Heart right ventricle (tissue), 16 donors: ENCODE measurements around the gene FAM25C. TPM values are rescaled to one million over a fixed set of nuclear protein-coding genes. Genes with fewer than 3 reads are reported as not detected.
"Not testable (repeated sequence)": the region's sequence is repeated elsewhere in the genome, so short reads cannot be mapped to it uniquely, and the experiment has no call there.

Source experiments
- ATAC-seq, 8 donors: fragments of 200-7000 bp; cut with Tn5 transposase; one replicate each; pipeline ENCODE4 v1.9.1; 2020; ENCODE audit warnings: mild to moderate bottlenecking in 8 of 8, moderate library complexity in 8 of 8, moderate number of reproducible peaks in 1 of 8
- DNase-seq, 2 donors: peaks; one replicate each; pipeline ENCODE4 v3.0.0-alpha.2; 2020
- H3K27ac ChIP-seq, 10 donors: fragments of 200-600 bp; sonication (generic) in 2 of 10; one replicate each; pipeline versions ENCODE4 v1.5.0 to v1.8.0; 2020 to 2022; ENCODE audit warnings: mild to moderate bottlenecking in 3 of 10
- H3K27me3 ChIP-seq, 7 donors: fragments of 200-600 bp; one replicate each; pipeline ENCODE4 v1.8.0; 2021 to 2022; ENCODE audit warnings: mild to moderate bottlenecking in 2 of 7
- H3K36me3 ChIP-seq, 9 donors: fragments of 200-600 bp; sonication (generic) in 1 of 9; one replicate each; pipeline versions ENCODE4 v1.5.0 to v1.8.0; 2020 to 2022; ENCODE audit warnings: mild to moderate bottlenecking in 2 of 9
- H3K4me1 ChIP-seq, 9 donors: fragments of 200-600 bp; sonication (generic) in 1 of 9; one replicate each; pipeline versions ENCODE4 v1.5.0 to v1.8.0; 2020 to 2022; ENCODE audit warnings: mild to moderate bottlenecking in 4 of 9
- H3K4me3 ChIP-seq, 10 donors: fragments of 200-600 bp; sonication (generic) in 2 of 10; one replicate each; pipeline versions ENCODE4 v1.5.0 to v1.8.0; 2020 to 2022; ENCODE audit warnings: mild to moderate bottlenecking in 7 of 10, moderate library complexity in 2 of 10
- H3K9me3 ChIP-seq, 11 donors: fragments of 200-600 bp in 10 of 11; sonication (generic) in 2 of 11; one replicate each; pipeline versions ENCODE4 v1.5.0 to v1.8.0; 2013 to 2022; ENCODE audit warnings: mild to moderate bottlenecking in 2 of 11, control low read depth in 1 of 11, moderate library complexity in 1 of 11
- WGBS, 2 donors: extraction: QIAGEN DNeasy Blood & Tissue Kit; methylation state at CpG; one replicate each; pipeline ENCODE4 v1.1.7; 2013; ENCODE audit warnings: inconsistent platforms in 1 of 2; 5-methylcytosine and 5-hydroxymethylcytosine counted together
- intact Hi-C, 10 donors: fragments of 100-400 bp; cut with DNase I; formaldehyde crosslinking; loops; one replicate each; pipeline versions ENCODE4 v1.11.1 to v1.14.2; 2022
- long read RNA-seq, 3 donors: library from polyadenylated mRNA; unstranded; transcript quantifications; one replicate each; pipeline ENCODE4 v2.0.0, GENCODE V29; 2020 to 2021
- polyA plus RNA-seq, 2 donors: library from polyadenylated mRNA; stranded (reverse); fragments of 200-250 nt; gene quantifications; one replicate each; pipeline ENCODE4 v1.2.3, GENCODE V29; 2013
- total RNA-seq, 10 donors: library from RNA; stranded (reverse); fragmentation: NEBNext Ultra II Directional in 3 of 10; extraction: Animal tissue kit (Norgen Biotek cat#: 25700) in 3 of 10; gene quantifications; one replicate each; pipeline versions ENCODE4 v1.2.1 to v1.2.4, GENCODE V29; 2021 to 2023
- donor health status: Arrhythmogenic right ventricular cardiomyopathy.
- donor health status: ischemic (EF 13 %, LVEDD 7.1; RV severe dilation, severe dysfunction).
- donor health status: healthy with polysubstance abuse.
- donor health status: DM: no; HTN: yes; CAD: no.
- donor health status: DM: no; HTN: no; CAD: no.
- donor health status: ischemic (EF 25% LVEDD 6.9; RV normal size, moderate dysfunction).
- donor health status: ischemic (EF 25% LVEDD 5.7; RV mildly dilated, moderate dysfunction).
- donor health status: healthy.
- donor health status: DM: yes; HTN: yes; CAD: no.
- donor health status: Ischemic cardiomyopathy.
- donor health status: ischemic (EF 35%, LVEDD 5.7; RV mildly dilated, moderate dysfunction).
- donor health status: nonischemic (EF 11% LVEDD 7.7; RV severe dilation, severe dysfunction).
- donor health status: DM: yes; HTN: yes; CAD: no.
- donor health status: PGD.
- donor health status: ischemic (EF 29% LVEDD 5.4; RV normal size, mild dysfunction).
- donor health status: nonischemic (EF 23%, LVEDD 6.1; RV moderate dilation, normal function).

Gene FAM25C
- total RNA-seq (not detected), polyA plus RNA-seq (not detected)
- long read RNA-seq, donor 1, result 0 reads
- long read RNA-seq, donor 2, result 0 reads
- long read RNA-seq, donor 3, result 0 reads

DNA sequence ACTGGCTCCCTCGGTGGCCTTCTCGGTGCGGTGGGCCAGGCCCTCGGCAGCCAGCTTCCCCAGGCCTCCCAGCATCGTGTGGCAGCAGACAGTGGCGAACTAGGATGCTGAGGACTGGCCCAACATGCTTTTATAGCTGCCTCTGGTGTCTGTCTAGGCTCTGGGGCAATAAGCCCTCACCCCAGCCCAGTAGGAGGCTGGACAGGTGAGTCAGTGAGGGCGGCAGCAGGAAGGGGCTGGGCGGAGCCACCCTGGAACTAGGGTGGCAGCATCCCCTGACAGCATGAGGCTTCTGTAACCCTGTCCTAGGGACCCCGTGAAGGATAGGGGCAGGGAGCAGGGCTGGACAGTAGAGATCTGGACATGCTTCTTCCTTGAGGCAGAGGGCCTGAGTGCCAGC lies at the start of gene FAM25C:
TSS of gene FAM25C (minus strand) at position 101 of the 400 bp plus-strand sequence. CDS start at position 75, 26 bp downstream.
- intact Hi-C loops, H3K4me1 ChIP-seq, H3K27me3 ChIP-seq, H3K4me3 ChIP-seq, H3K9me3 ChIP-seq, ATAC-seq, DNase-seq, H3K27ac ChIP-seq, H3K36me3 ChIP-seq: not testable (repeated sequence)
- WGBS, 2 donors, result no CpG with 5 or more reads among the region's 9 CpGs

DNA sequence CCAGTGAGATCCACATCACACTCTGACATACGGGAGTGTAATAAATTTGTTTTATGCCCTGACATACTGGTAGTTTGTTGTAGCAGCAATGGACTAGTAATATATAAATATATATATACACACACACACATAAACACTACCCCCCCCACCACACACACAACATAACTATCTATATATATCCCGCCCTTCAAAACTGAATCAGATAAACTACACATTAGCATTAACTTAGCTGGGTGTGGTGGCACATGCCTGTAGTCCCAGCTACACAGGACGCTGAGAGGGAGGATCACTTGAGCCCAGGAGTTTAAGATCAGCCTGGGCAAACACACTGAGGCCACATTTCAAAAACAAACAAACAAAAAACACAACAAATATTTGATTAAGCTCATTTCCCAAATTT lies 45.0 kb upstream of the FAM25C start:
- intact Hi-C loops, H3K27ac ChIP-seq, ATAC-seq, H3K4me3 ChIP-seq, H3K4me1 ChIP-seq, H3K9me3 ChIP-seq, DNase-seq, H3K36me3 ChIP-seq, H3K27me3 ChIP-seq: not testable (repeated sequence)
- WGBS, 2 donors, result 84 to 89% methylated on average over 2 of the region's 3 CpGs

DNA sequence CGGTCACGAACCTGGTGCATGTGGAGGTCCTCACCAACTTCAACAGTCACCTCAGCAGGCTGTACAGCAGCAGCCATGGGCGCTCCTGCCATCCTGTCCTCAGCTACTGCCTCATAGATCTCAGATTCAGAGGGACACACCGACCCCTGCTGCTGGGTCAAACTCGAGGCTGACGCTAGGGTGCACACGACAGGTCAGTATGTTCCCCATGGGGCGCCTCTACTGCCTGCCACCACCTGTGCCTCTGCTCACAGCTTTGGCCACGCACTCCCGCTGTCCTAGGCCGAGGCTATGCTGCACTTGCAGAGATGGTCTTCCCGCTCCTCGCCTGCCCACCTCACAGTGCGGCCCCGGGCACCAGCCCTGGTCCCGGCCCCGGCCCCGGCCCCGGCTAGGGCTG lies 31.8 kb upstream of the FAM25C start:
- ATAC-seq, H3K27ac ChIP-seq, H3K9me3 ChIP-seq, H3K4me1 ChIP-seq, H3K4me3 ChIP-seq, intact Hi-C loops, H3K36me3 ChIP-seq, H3K27me3 ChIP-seq, DNase-seq: not testable (repeated sequence)
- 92 to 97% methylated on average over 7 to 8 of the region's 19 CpGs for WGBS, 2 donors

DNA sequence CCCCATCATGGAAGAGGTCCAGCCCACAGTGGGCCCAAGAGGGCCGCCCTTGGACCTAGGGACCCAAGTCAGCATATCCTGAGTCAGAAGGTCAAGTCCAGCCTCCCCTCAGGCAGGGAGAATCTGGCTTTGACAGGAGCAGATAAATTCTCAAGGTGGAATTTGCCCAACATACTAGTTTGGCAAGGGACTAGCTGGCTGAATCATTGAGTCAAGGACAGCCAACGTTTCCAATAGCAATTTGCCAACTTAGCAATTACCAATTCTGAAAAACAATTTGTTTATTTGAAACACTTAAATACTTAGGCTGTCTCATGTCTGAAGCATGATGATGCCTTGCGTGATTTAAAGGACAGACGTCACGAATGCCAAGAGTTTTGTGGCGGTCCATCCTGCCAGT lies 2.7 kb upstream of the FAM25C start:
- intact Hi-C loops, H3K4me1 ChIP-seq, H3K9me3 ChIP-seq, H3K4me3 ChIP-seq, H3K27ac ChIP-seq, H3K27me3 ChIP-seq, H3K36me3 ChIP-seq, ATAC-seq, DNase-seq: not testable (repeated sequence)
- WGBS, 2 donors, result 15 to 37% methylated on average over 1 of the region's 6 CpGs

DNA sequence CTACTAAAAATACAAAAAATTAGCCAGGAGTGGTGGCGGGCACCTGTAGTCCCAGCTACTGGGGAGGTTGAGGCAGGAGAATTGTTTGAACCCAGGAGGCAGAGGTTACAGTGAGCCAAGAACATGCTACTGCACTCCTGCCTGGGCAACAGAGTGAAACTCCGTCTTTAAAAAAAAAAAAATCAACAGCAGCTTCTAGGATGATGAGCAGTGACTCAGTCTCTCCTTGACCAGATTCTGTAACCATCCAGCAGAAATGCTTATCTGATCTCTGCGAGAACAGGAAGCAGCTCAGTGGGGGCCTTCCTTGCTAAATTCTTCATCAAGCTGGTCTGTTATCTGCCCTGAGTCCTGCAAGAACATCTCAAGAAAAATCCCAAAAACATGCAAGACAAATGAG lies 5.5 kb downstream of the FAM25C start:
- intact Hi-C loops, H3K27me3 ChIP-seq, H3K9me3 ChIP-seq, H3K27ac ChIP-seq, H3K4me1 ChIP-seq, H3K36me3 ChIP-seq, ATAC-seq, DNase-seq, H3K4me3 ChIP-seq: not testable (repeated sequence)
- 38 to 59% methylated on average over 1 to 2 of the region's 3 CpGs for WGBS, 2 donors

DNA sequence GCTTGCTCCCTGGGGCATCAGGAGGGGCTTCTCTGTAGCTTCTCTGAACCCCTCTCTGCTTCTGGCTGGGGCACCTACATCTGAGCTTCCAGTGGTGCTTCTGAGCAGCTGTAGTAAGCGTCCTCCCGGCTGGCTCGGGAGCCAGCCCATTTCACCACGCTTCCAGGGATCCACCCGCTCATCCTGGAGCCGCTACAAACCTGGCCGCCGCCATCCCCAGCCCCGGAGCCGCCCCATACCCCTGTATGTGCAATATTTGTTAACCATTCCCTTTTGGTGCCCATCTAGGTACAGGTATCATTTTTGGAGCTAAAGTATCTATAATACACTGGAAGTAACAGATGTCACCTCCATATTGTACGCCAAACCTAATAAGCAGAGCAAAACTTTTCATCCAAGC lies 7.0 kb downstream of the FAM25C start:
- DNase-seq, ATAC-seq, H3K27ac ChIP-seq, H3K4me1 ChIP-seq, H3K9me3 ChIP-seq, H3K4me3 ChIP-seq, intact Hi-C loops, H3K36me3 ChIP-seq, H3K27me3 ChIP-seq: not testable (repeated sequence)
- WGBS, 2 donors, result 89 to 92% methylated on average over 10 to 11 of the region's 11 CpGs

DNA sequence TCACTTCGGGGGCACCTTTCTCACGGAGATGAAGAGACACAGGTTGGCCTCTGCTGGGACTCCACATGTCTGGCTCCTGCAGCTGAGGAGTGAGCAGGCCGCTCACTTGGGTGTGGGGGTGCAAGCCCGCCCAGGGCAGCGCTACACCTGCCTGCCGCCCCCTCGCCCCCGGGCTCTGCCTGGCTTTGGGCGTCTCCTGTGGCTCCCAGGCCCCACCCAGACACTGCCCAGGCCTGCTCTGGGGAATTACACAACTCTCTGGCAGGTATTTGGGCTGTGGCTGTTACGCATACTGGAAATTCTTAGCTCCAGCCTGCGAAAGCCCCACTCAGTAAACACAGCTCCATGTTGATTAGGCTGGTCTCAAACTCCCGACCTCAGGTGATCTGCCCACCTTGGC lies 7.9 kb downstream of the FAM25C start:
- H3K9me3 ChIP-seq, H3K4me1 ChIP-seq, H3K36me3 ChIP-seq, H3K27ac ChIP-seq, DNase-seq, H3K27me3 ChIP-seq, intact Hi-C loops, H3K4me3 ChIP-seq: not testable (repeated sequence)
- peak in 5 of 8 donors; percentile 16 to 46 (median 28) for ATAC-seq
- WGBS, 2 donors, result 86 to 89% methylated on average over 12 of the region's 12 CpGs

DNA sequence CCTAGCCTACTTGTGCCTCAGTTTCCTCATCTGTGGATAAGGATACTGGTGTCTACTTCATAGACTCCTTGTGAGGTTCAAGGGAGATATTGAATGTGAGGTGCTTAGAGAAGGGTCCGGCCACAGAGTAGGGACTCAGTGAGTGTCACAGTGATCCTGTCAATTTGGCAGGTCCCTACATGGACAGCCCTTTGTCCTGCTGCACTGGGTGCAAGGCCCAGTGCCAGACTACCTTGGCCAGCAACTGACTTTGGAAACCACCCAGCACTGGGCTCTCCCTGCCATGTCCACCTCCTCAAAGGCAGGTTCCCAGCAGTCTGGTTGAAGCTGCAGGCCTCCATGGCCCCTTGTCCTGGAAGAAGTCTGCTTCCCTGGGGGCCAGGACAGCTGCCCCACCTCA lies 9.5 kb downstream of the FAM25C start:
- peak in 2 of 8 donors; percentile 32 to 35 for ATAC-seq
- H3K27me3 ChIP-seq, H3K36me3 ChIP-seq, H3K9me3 ChIP-seq, DNase-seq, H3K4me1 ChIP-seq, intact Hi-C loops, H3K27ac ChIP-seq, H3K4me3 ChIP-seq: not testable (repeated sequence)
- WGBS, 2 donors, result no CpG with 5 or more reads among the region's 1 CpG

DNA sequence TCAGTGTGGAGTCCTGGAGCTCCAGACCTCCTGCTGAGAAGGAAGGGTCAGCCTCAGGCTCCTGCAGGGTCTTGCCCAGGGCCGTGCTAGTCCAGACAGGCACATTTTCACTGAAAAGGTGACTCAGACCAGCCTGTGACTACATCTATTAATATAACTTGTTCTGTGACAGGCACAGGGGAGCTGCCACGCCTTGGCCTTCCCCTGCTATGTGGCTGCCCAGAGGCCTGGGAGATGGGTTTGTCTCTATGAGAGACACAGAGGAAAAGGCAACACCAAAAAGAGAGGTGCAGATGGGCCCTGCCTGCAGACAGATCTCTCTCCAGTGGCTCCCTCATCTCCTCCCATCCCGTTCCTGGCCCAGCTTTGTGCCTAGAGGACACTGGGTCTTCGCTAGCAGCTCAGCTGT lies 10.0 kb downstream of the FAM25C start:
- H3K4me3 ChIP-seq, H3K27me3 ChIP-seq, H3K4me1 ChIP-seq, intact Hi-C loops, H3K9me3 ChIP-seq, DNase-seq, H3K36me3 ChIP-seq, H3K27ac ChIP-seq: not testable (repeated sequence)
- 75% methylated on average over 1 of the region's 4 CpGs; no CpG with 5 or more reads in 1 of the 2 donors for WGBS, 2 donors
- peak in 4 of 8 donors; percentile 22 to 36 (median 32) for ATAC-seq

DNA sequence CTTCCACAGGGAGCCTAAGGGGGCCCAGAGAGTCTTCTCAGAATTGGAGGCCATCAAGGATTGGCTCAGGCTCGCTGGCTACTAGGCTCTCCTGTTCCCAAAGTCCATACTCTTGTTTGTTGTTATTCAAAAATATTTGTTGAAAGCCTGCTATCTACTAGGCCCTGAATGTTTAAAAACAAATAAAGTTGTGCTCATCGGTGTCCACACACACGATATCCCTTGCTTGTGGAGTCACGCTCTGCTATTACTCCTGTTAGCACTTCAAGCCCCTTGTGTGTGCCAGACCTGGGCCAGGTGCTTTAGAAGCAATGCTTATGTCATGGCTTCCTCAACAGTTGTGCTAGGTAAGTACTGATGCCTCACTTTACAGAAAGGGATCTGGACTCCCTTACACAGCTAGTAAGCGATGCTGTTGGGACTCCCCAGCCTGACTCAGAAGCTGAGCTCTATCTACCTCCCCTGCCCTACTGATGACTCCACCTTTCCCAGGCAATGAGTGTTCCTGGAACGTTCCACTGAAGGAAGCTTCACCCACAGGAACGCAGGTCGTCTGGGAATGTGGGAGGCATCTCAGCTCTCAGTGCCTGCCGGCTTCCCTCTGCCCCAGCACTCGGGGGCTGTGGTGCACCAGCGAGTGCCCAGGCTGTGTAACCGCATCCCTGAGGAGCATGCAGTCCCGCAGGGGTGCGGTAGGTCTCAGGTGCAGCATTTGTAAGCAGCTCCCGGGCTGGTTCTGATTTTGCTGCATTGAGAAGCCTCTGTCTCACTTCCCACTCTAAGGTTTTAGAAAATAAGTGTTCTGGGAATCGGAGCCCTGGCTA lies 10.7 kb downstream of the FAM25C start:
- H3K4me3 ChIP-seq, DNase-seq, H3K9me3 ChIP-seq, H3K36me3 ChIP-seq, intact Hi-C loops, H3K27me3 ChIP-seq, H3K4me1 ChIP-seq, H3K27ac ChIP-seq: not testable (repeated sequence)
- 78 to 81% methylated on average over 9 to 11 of the region's 16 CpGs for WGBS, 2 donors
- ATAC-seq, result peak in 1 of 8 donors; percentile 5

DNA sequence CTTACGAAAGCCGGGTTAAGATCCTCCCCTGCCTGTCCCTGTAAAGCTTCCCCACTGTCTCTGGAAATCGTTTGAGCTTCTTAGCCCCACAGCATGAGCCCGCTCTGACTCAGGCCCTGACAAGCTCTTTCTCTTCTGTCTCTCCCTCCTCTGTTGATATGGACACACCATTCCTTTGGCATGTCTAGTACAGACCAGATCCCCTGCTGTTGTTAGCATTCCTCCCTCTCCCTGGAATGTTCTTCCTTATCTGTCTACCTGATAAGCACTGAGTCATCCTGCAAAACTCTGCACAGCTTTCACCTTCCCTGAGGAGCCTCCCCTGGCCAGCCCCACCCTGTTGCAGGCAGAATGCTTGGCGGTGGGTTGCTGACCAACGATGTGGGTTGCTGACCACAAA lies 11.6 kb downstream of the FAM25C start:
- no CpG with 5 or more reads among the region's 6 CpGs for WGBS, 2 donors
- peak in 1 of 8 donors; percentile 24 for ATAC-seq
- intact Hi-C loops, result not testable (repeated sequence)

More for the DNA sequence above, 11.6 kb downstream of the FAM25C start:
- DNase-seq, H3K27me3 ChIP-seq, H3K27ac ChIP-seq, H3K36me3 ChIP-seq, H3K9me3 ChIP-seq, H3K4me3 ChIP-seq, H3K4me1 ChIP-seq: not testable (repeated sequence)
